Cortex of kidney (tissue), 1 donor: ENCODE data around the gene RUFY4.

Source experiments
- DNase-seq: peaks from one replicate; lab custom pipeline; 2025; lab: John Stamatoyannopoulos, UW

The RUFY4 gene

GRCh38 chr2:218060950-218061660 is 7.9 kb upstream of the RUFY4 start:
- no peak for DNase-seq

- DNase-seq = no peak
Measured at GRCh38 chr2:218063486-218063885, 5.6 kb upstream of the RUFY4 start.

GRCh38 chr2:218063896-218064295 is 5.2 kb upstream of the RUFY4 start:
- no peak for DNase-seq

GRCh38 chr2:218065239-218066006 is 3.6 kb upstream of the RUFY4 start:
- no peak for DNase-seq

- DNase-seq = no peak
Measured at GRCh38 chr2:218066926-218067515, 2.0 kb upstream of the RUFY4 start.

- no peak for DNase-seq
Measured at GRCh38 chr2:218067523-218067922, 1.5 kb upstream of the RUFY4 start.

- no peak for DNase-seq
Measured at GRCh38 chr2:218069606-218070300, 700 bp downstream of the RUFY4 start.

- no peak for DNase-seq
Measured at GRCh38 chr2:218070587-218070986, 1.5 kb downstream of the RUFY4 start.

GRCh38 chr2:218071218-218071937 is 2.3 kb downstream of the RUFY4 start:
- DNase-seq = no peak

- no peak for DNase-seq
Measured at GRCh38 chr2:218072002-218072401, 2.9 kb downstream of the RUFY4 start.

GRCh38 chr2:218072478-218073024 is 3.5 kb downstream of the RUFY4 start:
- no peak for DNase-seq

- DNase-seq = no peak
Measured at GRCh38 chr2:218073185-218073584, 4.1 kb downstream of the RUFY4 start.

- DNase-seq = no peak
Measured at GRCh38 chr2:218074031-218074430, 5.0 kb downstream of the RUFY4 start.

GRCh38 chr2:218075975-218076811 is 7.1 kb downstream of the RUFY4 start:
- no peak for DNase-seq

GRCh38 chr2:218077464-218078216 is 8.6 kb downstream of the RUFY4 start:
- DNase-seq = no peak

GRCh38 chr2:218079943-218080913 is 11.2 kb downstream of the RUFY4 start:
- DNase-seq = no peak

GRCh38 chr2:218081063-218081462 is 12.0 kb downstream of the RUFY4 start:
- no peak for DNase-seq

- DNase-seq = no peak
Measured at GRCh38 chr2:218081695-218082094, 12.6 kb downstream of the RUFY4 start.
